ENCODE results near the gene PAPOLA. TPM values are rescaled to one million over a fixed set of nuclear protein-coding genes. Genes with fewer than 3 reads are reported as not detected.

PAPOLA gene
- total and polyA plus RNA-seq, 2 of the 4 experiments (the other 2 are of a cell fraction) = 73.8 to 128 TPM

- H3K56ac ChIP-seq (ENCODE audit: extremely low read depth, insufficient read depth, low read length) = no peak overlapping the region
- TF ChIP-seq MXI1 (IDR thresholded peaks at IDR 0.05; ENCODE audit: borderline replicate concordance, low read depth, low read length) (no peak), FOS (IDR thresholded peaks at IDR 0.05; ENCODE audit: low read depth, low read length) (no peak), SMC3 (IDR thresholded peaks at IDR 0.05; ENCODE audit: low read depth, low read length) (no peak), RAD21 (IDR thresholded peaks at IDR 0.05; ENCODE audit: low read length) (no peak), RCOR1 (IDR thresholded peaks at IDR 0.05; ENCODE audit: insufficient replicate concordance, low read length) (no peak), NFE2L2 (IDR thresholded peaks at IDR 0.05; ENCODE audit: low read depth, low read length) (no peak), BHLHE40 (IDR thresholded peaks at IDR 0.05; ENCODE audit: low read depth, low read length) (no peak), MAZ (IDR thresholded peaks at IDR 0.05; ENCODE audit: borderline replicate concordance, low read depth, low read length) (no peak), RFX5 (IDR thresholded peaks at IDR 0.05; ENCODE audit: low read depth, low read length) (no peak), POLR2A (IDR thresholded peaks at IDR 0.05; ENCODE audit: low read depth, low read length) (no peak), CTCF (conservative IDR thresholded peaks at IDR 0.05; ENCODE audit: low read depth, low read length) (no peak), CHD1 (IDR thresholded peaks at IDR 0.05; ENCODE audit: low read depth, low read length) (no peak), CEBPB (IDR thresholded peaks at IDR 0.05; ENCODE audit: low read depth, low read length) (no peak), MAFK (IDR thresholded peaks at IDR 0.05; ENCODE audit: low read depth, low read length) (no peak)
- TF ChIP-seq, protein P1, sequence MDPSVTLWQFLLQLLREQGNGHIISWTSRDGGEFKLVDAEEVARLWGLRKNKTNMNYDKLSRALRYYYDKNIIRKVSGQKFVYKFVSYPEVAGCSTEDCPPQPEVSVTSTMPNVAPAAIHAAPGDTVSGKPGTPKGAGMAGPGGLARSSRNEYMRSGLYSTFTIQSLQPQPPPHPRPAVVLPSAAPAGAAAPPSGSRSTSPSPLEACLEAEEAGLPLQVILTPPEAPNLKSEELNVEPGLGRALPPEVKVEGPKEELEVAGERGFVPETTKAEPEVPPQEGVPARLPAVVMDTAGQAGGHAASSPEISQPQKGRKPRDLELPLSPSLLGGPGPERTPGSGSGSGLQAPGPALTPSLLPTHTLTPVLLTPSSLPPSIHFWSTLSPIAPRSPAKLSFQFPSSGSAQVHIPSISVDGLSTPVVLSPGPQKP (IDR thresholded peaks at IDR 0.05; ENCODE audit: borderline replicate concordance, low read depth, low read length) = no peak
- peaks cover 4% of the 10 kb centered on the region; the same call in 1 of the 2 replicates for H3K4me1 ChIP-seq (ENCODE audit: control insufficient read depth, insufficient read depth, low read length)
- no CpG with 5 or more reads among the region's 5 CpGs for WGBS, 2 experiments (ENCODE audit: extremely low coverage in 2 of 2, insufficient read length in 1 of 2)
- no peak overlapping the region for H2BK15ac ChIP-seq (ENCODE audit: low read depth, low read length)
- 0 out of 2 replicates have a peak, but pooled peaks cover 4% of the 10 kb centered on the region for H3K9me1 ChIP-seq (ENCODE audit: insufficient read depth, low read length)
- dilution Hi-C loops (cut with HindIII; ENCODE audit: low sequenced_read_pairs, unreplicated experiment) (no loop called here), in situ Hi-C loops (cut with MboI; ENCODE audit: low sequenced_read_pairs) (no loop called here), intact Hi-C loops (cut with micrococcal nuclease) (loop anchor here (2.0 kb wide), 1 partner anchor 167 kb away; no protein-coding TSS in a partner anchor)
- H3K4me2 ChIP-seq (ENCODE audit: low read depth, low read length) = no peak overlapping the region
- H4K5ac ChIP-seq (ENCODE audit: low read depth, low read length) = no peak overlapping the region
- no peaks in the 10 kb centered on the region for H3K9me3 ChIP-seq (ENCODE audit: control insufficient read depth, insufficient read depth, low read length)
- H3K4ac ChIP-seq (ENCODE audit: low read depth, low read length) = no peak overlapping the region
- no TSS peak for BruUV-seq (replicated peaks)
- no peak overlapping the region for H3K18ac ChIP-seq (ENCODE audit: low read depth, low read length)
- H3K9ac ChIP-seq (ENCODE audit: low read depth, low read length) = no peak overlapping the region
- H3K14ac ChIP-seq (replicated peaks; ENCODE audit: low read depth, low read length) = no peak overlapping the region
- DNase-seq (no peak), ATAC-seq (ENCODE audit: low read depth) (no peak)
- no peak overlapping the region for H3K23ac ChIP-seq (ENCODE audit: low read depth, low read length)
- no peak overlapping the region for H2BK5ac ChIP-seq (ENCODE audit: low read depth, low read length, poor library complexity, severe bottlenecking)
- H2BK20ac ChIP-seq (ENCODE audit: low read depth, low read length) = no peak overlapping the region
- H2AK9ac ChIP-seq (replicated peaks; ENCODE audit: low read depth, low read length, poor library complexity) = no peak overlapping the region
- H4K8ac ChIP-seq (ENCODE audit: low read depth in 2 of 2, low read length in 2 of 2) = no peak overlapping the region
- ChIA-PET POLR2A (ENCODE audit: unreplicated experiment) (no interaction called here), CTCF (no interaction called here)
- H4K20me1 ChIP-seq (ENCODE audit: insufficient read depth, low read length) = 0 out of 2 replicates have a peak, but pooled peaks cover 3% of the 10 kb centered on the region
- H3K27ac ChIP-seq (ENCODE audit: insufficient read depth, low read length) = no peak overlapping the region
- no peak overlapping the region for H2AFZ ChIP-seq (replicated peaks; ENCODE audit: low read length, poor library complexity)
- no peak overlapping the region for H2AK5ac ChIP-seq (ENCODE audit: low read depth, low read length)
- no peak overlapping the region for H3K4me3 ChIP-seq (ENCODE audit: insufficient read depth, low read depth, low read length)
- no peak overlapping the region for H4K91ac ChIP-seq (ENCODE audit: insufficient read depth, low read depth, low read length)
- no peaks in the 10 kb centered on the region for H3K27me3 ChIP-seq (ENCODE audit: control insufficient read depth, insufficient read depth, low read length)
- H3K79me1 ChIP-seq (ENCODE audit: low read depth in 1 of 2, low read length in 2 of 2) = peaks cover 3 to 8% of the 10 kb centered on the region in 2 experiments; a peak in 1 of 4 replicates
- no peaks in the 10 kb centered on the region; the same call in 1 of the 2 replicates for H3K36me3 ChIP-seq (ENCODE audit: control insufficient read depth, insufficient read depth, low read length)
- H2BK120ac ChIP-seq (ENCODE audit: low read depth, low read length) = no peak overlapping the region
Measured at GRCh38 chr14:96573473-96574100, 71.4 kb downstream of the PAPOLA start.

Data from IMR-90 (cell line).